ENCODE data around the gene MEDAG. TPM values are rescaled to one million over a fixed set of nuclear protein-coding genes. Genes with fewer than 3 reads are reported as not detected.

The MEDAG gene
- total RNA-seq, 1 experiment from 2014 or later, result 1.6 TPM

GRCh38 chr13:30900952-30901749 is 4.9 kb upstream of the MEDAG start:
- TF ChIP-seq, protein P1, sequence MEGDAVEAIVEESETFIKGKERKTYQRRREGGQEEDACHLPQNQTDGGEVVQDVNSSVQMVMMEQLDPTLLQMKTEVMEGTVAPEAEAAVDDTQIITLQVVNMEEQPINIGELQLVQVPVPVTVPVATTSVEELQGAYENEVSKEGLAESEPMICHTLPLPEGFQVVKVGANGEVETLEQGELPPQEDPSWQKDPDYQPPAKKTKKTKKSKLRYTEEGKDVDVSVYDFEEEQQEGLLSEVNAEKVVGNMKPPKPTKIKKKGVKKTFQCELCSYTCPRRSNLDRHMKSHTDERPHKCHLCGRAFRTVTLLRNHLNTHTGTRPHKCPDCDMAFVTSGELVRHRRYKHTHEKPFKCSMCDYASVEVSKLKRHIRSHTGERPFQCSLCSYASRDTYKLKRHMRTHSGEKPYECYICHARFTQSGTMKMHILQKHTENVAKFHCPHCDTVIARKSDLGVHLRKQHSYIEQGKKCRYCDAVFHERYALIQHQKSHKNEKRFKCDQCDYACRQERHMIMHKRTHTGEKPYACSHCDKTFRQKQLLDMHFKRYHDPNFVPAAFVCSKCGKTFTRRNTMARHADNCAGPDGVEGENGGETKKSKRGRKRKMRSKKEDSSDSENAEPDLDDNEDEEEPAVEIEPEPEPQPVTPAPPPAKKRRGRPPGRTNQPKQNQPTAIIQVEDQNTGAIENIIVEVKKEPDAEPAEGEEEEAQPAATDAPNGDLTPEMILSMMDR (IDR thresholded peaks at IDR 0.05; ENCODE audit: unreplicated experiment), result no peak
- no peak for DNase-seq
- Mint-ChIP-seq H3K9me3 (ENCODE audit: low read depth, unreplicated experiment) (no peaks in the 10 kb centered on the region), H3K36me3 (ENCODE audit: insufficient read depth, unreplicated experiment) (peaks cover 8% of the 10 kb centered on the region), H3K27me3 (ENCODE audit: unreplicated experiment) (peaks cover 49% of the 10 kb centered on the region), H3K27ac (ENCODE audit: unreplicated experiment) (no peak overlapping the region), H3K4me1 (ENCODE audit: low read depth, unreplicated experiment) (peaks cover 15% of the 10 kb centered on the region), H3K4me3 (ENCODE audit: low read depth, unreplicated experiment) (no peak overlapping the region)
- CTCF ChIA-PET, result no interaction called here
- no TSS peak for BruUV-seq (replicated peaks)
- intact Hi-C loops (cut with micrococcal nuclease; ENCODE audit: unreplicated experiment), result no loop called here

GRCh38 chr13:30904043-30904442 is 2.0 kb upstream of the MEDAG start:
- CTCF ChIA-PET, result no interaction called here
- Mint-ChIP-seq H3K4me1 (ENCODE audit: low read depth, unreplicated experiment) (peaks cover 14% of the 10 kb centered on the region), H3K27ac (ENCODE audit: unreplicated experiment) (no peak overlapping the region), H3K27me3 (ENCODE audit: unreplicated experiment) (peaks cover 50% of the 10 kb centered on the region), H3K4me3 (ENCODE audit: low read depth, unreplicated experiment) (no peak overlapping the region), H3K36me3 (ENCODE audit: insufficient read depth, unreplicated experiment) (peaks cover 8% of the 10 kb centered on the region), H3K9me3 (ENCODE audit: low read depth, unreplicated experiment) (no peaks in the 10 kb centered on the region)
- no TSS peak for BruUV-seq (replicated peaks)
- TF ChIP-seq, protein P1 (IDR thresholded peaks at IDR 0.05; ENCODE audit: unreplicated experiment), result no peak
- intact Hi-C loops (cut with micrococcal nuclease; ENCODE audit: unreplicated experiment), result no loop called here
- DNase-seq, result no peak

- Mint-ChIP-seq H3K4me3 (ENCODE audit: low read depth, unreplicated experiment) (no peak overlapping the region), H3K27ac (ENCODE audit: unreplicated experiment) (no peak overlapping the region), H3K9me3 (ENCODE audit: low read depth, unreplicated experiment) (no peaks in the 10 kb centered on the region), H3K4me1 (ENCODE audit: low read depth, unreplicated experiment) (peaks cover 7% of the 10 kb centered on the region), H3K36me3 (ENCODE audit: insufficient read depth, unreplicated experiment) (peaks cover 8% of the 10 kb centered on the region), H3K27me3 (ENCODE audit: unreplicated experiment) (peaks cover 34% of the 10 kb centered on the region)
- TF ChIP-seq, protein P1 (IDR thresholded peaks at IDR 0.05; ENCODE audit: unreplicated experiment), result no peak
- CTCF ChIA-PET, result no interaction called here
- intact Hi-C loops (cut with micrococcal nuclease; ENCODE audit: unreplicated experiment), result no loop called here
- BruUV-seq (replicated peaks), result no TSS peak
- peak; percentile 11 for DNase-seq
Measured at GRCh38 chr13:30906411-30907051, 460 bp downstream of the MEDAG start.

- Mint-ChIP-seq H3K9me3 (ENCODE audit: low read depth, unreplicated experiment) (no peaks in the 10 kb centered on the region), H3K27me3 (ENCODE audit: unreplicated experiment) (peaks cover 30% of the 10 kb centered on the region), H3K27ac (ENCODE audit: unreplicated experiment) (no peak overlapping the region), H3K4me1 (ENCODE audit: low read depth, unreplicated experiment) (peaks cover 7% of the 10 kb centered on the region), H3K36me3 (ENCODE audit: insufficient read depth, unreplicated experiment) (peaks cover 8% of the 10 kb centered on the region), H3K4me3 (ENCODE audit: low read depth, unreplicated experiment) (no peak overlapping the region)
- BruUV-seq (replicated peaks), result no TSS peak
- intact Hi-C loops (cut with micrococcal nuclease; ENCODE audit: unreplicated experiment), result no loop called here
- CTCF ChIA-PET, result no interaction called here
- no peak for DNase-seq
- TF ChIP-seq, protein P1 (IDR thresholded peaks at IDR 0.05; ENCODE audit: unreplicated experiment), result no peak
Measured at GRCh38 chr13:30907121-30907861, 1.2 kb downstream of the MEDAG start.
